ENCODE data around the gene GDPGP1.
A peak's percentile ranks its signal among the peaks of the same experiment; 100 is the strongest.

GDPGP1 gene

DNA sequence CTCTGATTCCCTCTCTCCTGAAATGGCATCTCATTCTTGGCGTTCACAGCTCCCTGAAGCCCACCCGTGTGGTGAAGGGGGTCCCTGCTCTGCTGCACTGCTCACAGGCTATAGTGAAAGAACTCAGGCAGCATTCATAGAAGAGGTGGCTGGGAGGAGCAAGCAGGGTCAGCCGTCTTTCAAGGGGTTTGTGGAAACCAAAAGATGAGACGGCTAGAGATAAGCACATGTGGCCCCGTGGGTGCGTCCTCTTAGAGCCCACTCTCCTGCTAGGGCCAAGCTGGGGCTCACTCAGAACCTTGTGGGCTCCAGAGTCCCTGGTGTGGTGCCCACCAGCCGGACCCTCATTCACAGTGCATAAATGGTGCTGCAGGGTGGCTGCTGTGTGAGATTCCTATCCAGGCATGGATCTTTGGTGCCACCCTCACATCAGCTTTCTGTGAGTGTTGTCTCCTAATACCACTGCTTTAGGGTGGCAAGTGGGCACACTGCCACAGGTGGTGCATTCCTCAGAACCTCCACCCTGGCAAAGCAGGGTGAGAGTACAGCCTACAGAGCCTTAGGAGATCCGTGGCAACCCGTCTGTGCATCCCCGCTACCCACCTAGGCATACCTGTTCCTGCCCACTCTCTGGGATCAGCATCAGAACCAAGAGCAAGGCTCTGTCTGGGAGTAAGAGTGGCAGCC is 44.1 kb upstream of the GDPGP1 start:
- in situ Hi-C loops (cut with MboI; ENCODE audit: low sequenced_read_pairs, unreplicated experiment) = no loop called here
- no peak for TF ChIP-seq CTCF (IDR thresholded peaks at IDR 0.05; ENCODE audit: borderline replicate concordance, control extremely low read depth, extremely low read depth, insufficient read depth, missing control alignments)
- no peak for DNase-seq (ENCODE audit: low spot score)

GRCh38 chr15:90190606-90191343 is 43.2 kb upstream of the GDPGP1 start:
- no peak for TF ChIP-seq CTCF (IDR thresholded peaks at IDR 0.05; ENCODE audit: borderline replicate concordance, control extremely low read depth, extremely low read depth, insufficient read depth, missing control alignments)
- peak; percentile 51 for DNase-seq (ENCODE audit: low spot score)
- in situ Hi-C loops (cut with MboI; ENCODE audit: low sequenced_read_pairs, unreplicated experiment) = no loop called here

GRCh38 chr15:90191344-90191687 is 42.7 kb upstream of the GDPGP1 start:
- in situ Hi-C loops (cut with MboI; ENCODE audit: low sequenced_read_pairs, unreplicated experiment) = no loop called here
- TF ChIP-seq CTCF (IDR thresholded peaks at IDR 0.05; ENCODE audit: borderline replicate concordance, control extremely low read depth, extremely low read depth, insufficient read depth, missing control alignments) = no peak
- no peak for DNase-seq (ENCODE audit: low spot score)

DNA sequence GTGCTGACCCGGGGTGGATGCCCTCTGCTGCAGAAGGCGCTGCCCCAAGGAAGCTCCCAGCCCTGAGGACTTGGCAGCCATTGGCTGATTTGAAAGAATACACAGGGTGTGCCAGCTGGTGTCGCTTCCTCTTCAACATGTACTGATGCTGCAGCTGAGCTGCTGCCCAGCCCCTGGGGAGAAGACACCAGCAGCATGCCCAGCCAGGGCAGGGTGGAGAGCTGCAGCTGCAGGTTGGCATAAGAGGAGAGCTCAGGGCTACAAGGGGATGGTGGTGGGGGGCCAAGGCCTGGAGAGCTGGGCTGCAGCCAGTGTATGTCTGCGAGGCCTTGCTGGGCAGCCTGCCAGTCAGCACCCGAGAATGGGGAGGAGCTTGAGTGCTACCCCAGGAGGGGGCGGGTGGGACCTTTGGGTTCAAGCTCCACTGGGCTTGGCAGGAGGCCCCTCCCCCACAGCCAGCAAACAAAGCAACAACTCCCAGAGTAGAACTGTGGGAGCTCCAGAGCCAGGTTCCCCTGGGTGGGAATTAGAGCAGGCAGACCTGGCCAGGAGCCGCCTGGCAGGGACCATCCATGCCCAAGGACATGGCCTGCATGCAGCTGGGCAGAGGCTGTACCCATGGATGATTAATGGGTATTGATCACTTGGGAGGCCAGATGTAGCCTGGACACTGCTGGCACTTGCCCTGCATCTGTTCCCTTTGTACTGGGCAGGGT is 42.1 kb upstream of the GDPGP1 start:
- DNase-seq (ENCODE audit: low spot score) = peak; percentile 56

GRCh38 chr15:90192961-90193786 is 40.8 kb upstream of the GDPGP1 start:
- DNase-seq (ENCODE audit: low spot score) = no peak
- in situ Hi-C loops (cut with MboI; ENCODE audit: low sequenced_read_pairs, unreplicated experiment) = no loop called here
- TF ChIP-seq CTCF (IDR thresholded peaks at IDR 0.05; ENCODE audit: borderline replicate concordance, control extremely low read depth, extremely low read depth, insufficient read depth, missing control alignments) = no peak

More for the DNA sequence above, 42.1 kb upstream of the GDPGP1 start:
- in situ Hi-C loops (cut with MboI; ENCODE audit: low sequenced_read_pairs, unreplicated experiment) = no loop called here
- no peak for TF ChIP-seq CTCF (IDR thresholded peaks at IDR 0.05; ENCODE audit: borderline replicate concordance, control extremely low read depth, extremely low read depth, insufficient read depth, missing control alignments)

GRCh38 chr15:90194655-90195054 is 39.4 kb upstream of the GDPGP1 start:
- no peak for DNase-seq (ENCODE audit: low spot score)
- TF ChIP-seq CTCF (IDR thresholded peaks at IDR 0.05; ENCODE audit: borderline replicate concordance, control extremely low read depth, extremely low read depth, insufficient read depth, missing control alignments) = no peak
- in situ Hi-C loops (cut with MboI; ENCODE audit: low sequenced_read_pairs, unreplicated experiment) = no loop called here

Data from GM13976 (cell line).